Prostate gland (tissue), 2 donors: ENCODE results near the gene FGF12. TPM values are rescaled to one million over a fixed set of nuclear protein-coding genes. Genes with fewer than 3 reads are reported as not detected.
A peak's percentile ranks its signal among the peaks of the same experiment; 100 is the strongest.

Experiments used
- DNase-seq: peaks from one replicate; pipeline ENCODE4 v3.0.0-alpha.2; 2019; ENCODE audit warnings: low spot score
- H3K27ac ChIP-seq, 2 donors: fragments of 200-600 bp; sonication (generic); 2 replicates each; pipeline ENCODE4 v1.5.1; 2017 to 2019
- H3K27me3 ChIP-seq: fragments of 200-600 bp; sonication (generic); replicated peaks from 2 replicates; pipeline ENCODE4 v1.5.1; 2019; ENCODE audit not compliant: insufficient read depth
- H3K36me3 ChIP-seq, 2 donors: fragments of 200-600 bp; sonication (generic); 1 replicate in 1 of 2; 2 replicates in 1 of 2; pipeline versions ENCODE4 v1.5.1 to v1.8.1; 2017 to 2019
- H3K4me1 ChIP-seq: fragments of 200-600 bp; sonication (generic); replicated peaks from 2 replicates; pipeline ENCODE4 v1.5.1; 2019
- H3K4me3 ChIP-seq, 2 donors: fragments of 200-600 bp; sonication (generic); 2 replicates each; pipeline ENCODE4 v1.5.1; 2017 to 2019
- H3K9me3 ChIP-seq: fragments of 200-600 bp; sonication (generic); 2 replicates; pipeline ENCODE4 v1.5.1; 2017
- POLR2A ChIP-seq: fragments of 450-650 bp; IDR thresholded peaks from one replicate; pipeline ENCODE4 v1.6.1; 2016; ENCODE audit warnings: antibody characterized with exemption, mild to moderate bottlenecking
- POLR2AphosphoS5 ChIP-seq: sonication (generic); formaldehyde crosslinking; IDR thresholded peaks from one replicate; pipeline ENCODE4 v1.6.1; 2017; ENCODE audit warnings: antibody characterized with exemption
- WGBS: methylation state at CpG from one replicate; pipeline ENCODE4 v1.1.5; 2018; 5-methylcytosine and 5-hydroxymethylcytosine counted together
- intact Hi-C: fragments of 100-400 bp; cut with DNase I; formaldehyde crosslinking; loops from one replicate; pipeline ENCODE4 v1.14.2; 2022
- total RNA-seq, 2 donors: library from RNA; depleted of rRNA; stranded (reverse); fragments of >200 nt; gene quantifications; one replicate each; pipeline ENCODE4 v1.1.0, GENCODE V29; 2016
- TF ChIP-seq, protein P1 (sequence below), 4 experiments: fragments of 200-600 bp in 2 of 4; fragments of 450-650 bp in 2 of 4; sonication (generic) in 2 of 4; IDR thresholded peaks; 1 replicate in 3 of 4; 2 replicates in 1 of 4; pipeline ENCODE4 v1.5.1; 2016 to 2019; ENCODE audit warnings: antibody characterized with exemption in 4 of 4, mild to moderate bottlenecking in 2 of 4, moderate library complexity in 2 of 4

Gene FGF12
- total RNA-seq, 2 donors from 2014 or later, result 2.4 to 5.7 TPM

DNA sequence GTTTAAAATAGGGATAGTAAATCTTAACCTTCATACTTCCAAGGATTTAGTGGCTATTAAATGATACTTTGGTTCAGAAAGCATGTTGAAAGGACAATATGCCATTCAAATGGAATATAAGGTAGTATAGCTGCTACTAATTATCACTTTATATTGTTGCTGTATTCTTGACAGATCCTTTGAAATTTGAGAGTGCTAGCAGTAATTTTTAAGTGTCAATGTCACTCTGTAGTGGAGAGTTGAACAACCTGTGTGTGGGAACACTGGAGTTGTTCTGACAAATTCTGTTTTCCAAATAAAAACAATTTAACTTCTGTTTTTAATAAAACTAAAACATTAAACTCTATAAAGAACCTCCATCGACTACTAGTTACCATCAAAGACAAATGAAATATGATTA lies 565.7 kb downstream of the FGF12 start:
- 41% methylated on average over 1 of the region's 1 CpG for WGBS
- intact Hi-C loops, result no loop called here
- Histone ChIP-seq H3K27me3 (no peaks in the 10 kb centered on the region), H3K27ac (no peak overlapping the region), H3K9me3 (no peaks in the 10 kb centered on the region), H3K4me1 (no peaks in the 10 kb centered on the region), H3K36me3 (no peaks in the 10 kb centered on the region), H3K4me3 (no peak overlapping the region)
- DNase-seq, result no peak
- no peak for TF ChIP-seq POLR2AphosphoS5
- TF ChIP-seq, protein P1, sequence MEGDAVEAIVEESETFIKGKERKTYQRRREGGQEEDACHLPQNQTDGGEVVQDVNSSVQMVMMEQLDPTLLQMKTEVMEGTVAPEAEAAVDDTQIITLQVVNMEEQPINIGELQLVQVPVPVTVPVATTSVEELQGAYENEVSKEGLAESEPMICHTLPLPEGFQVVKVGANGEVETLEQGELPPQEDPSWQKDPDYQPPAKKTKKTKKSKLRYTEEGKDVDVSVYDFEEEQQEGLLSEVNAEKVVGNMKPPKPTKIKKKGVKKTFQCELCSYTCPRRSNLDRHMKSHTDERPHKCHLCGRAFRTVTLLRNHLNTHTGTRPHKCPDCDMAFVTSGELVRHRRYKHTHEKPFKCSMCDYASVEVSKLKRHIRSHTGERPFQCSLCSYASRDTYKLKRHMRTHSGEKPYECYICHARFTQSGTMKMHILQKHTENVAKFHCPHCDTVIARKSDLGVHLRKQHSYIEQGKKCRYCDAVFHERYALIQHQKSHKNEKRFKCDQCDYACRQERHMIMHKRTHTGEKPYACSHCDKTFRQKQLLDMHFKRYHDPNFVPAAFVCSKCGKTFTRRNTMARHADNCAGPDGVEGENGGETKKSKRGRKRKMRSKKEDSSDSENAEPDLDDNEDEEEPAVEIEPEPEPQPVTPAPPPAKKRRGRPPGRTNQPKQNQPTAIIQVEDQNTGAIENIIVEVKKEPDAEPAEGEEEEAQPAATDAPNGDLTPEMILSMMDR (IDR thresholded peaks at IDR 0.05), result no peak
- no peak for TF ChIP-seq POLR2A

DNA sequence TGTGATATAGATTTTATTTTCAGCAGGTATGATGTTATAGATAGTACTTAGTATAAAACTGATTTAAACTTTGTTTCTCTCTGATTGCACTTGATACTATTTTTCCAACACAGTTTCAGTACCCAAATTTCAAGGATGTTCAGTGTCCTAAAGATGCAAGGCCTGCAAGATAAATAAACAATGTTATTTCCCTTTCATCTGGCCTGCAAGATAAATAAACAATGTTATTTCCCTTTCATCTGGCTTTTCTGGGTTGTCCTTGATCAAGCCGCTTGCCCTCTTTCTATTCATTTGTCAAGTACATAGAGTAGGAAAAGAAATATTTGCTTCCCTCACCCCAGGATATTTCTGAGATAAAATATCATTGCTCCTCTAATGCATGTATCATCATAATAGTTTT lies 571.0 kb downstream of the FGF12 start:
- H3K9me3 ChIP-seq, result no peaks in the 10 kb centered on the region
- no peaks in the 10 kb centered on the region for H3K4me1 ChIP-seq
- intact Hi-C loops, result no loop called here
- H3K4me3 ChIP-seq, result no peak overlapping the region
- WGBS, result 66% methylated on average over 1 of the region's 1 CpG
- no peaks in the 10 kb centered on the region for H3K36me3 ChIP-seq
- no peaks in the 10 kb centered on the region for H3K27me3 ChIP-seq
- TF ChIP-seq POLR2AphosphoS5 (no peak), POLR2A (no peak)
- TF ChIP-seq, protein P1 (IDR thresholded peaks at IDR 0.05), result no peak
- H3K27ac ChIP-seq, result no peak overlapping the region
- no peak for DNase-seq

DNA sequence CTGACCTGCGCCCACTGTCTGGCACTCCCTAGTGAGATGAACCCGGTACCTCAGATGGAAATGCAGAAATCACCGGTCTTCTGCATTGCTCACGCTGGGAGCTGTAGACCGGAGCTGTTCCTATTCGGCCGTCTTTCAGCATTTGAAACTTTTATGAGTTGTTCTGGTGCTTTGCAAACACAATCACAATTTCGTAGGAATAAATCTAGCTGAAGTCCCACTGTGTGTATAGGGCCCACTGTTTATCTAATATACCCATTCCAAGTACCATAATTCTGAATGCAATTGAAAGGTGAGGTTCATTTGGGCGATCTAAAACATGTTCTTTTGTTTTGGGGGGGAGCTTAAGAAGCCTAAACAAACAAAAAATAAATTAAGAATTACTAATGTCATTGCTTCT lies 572.1 kb downstream of the FGF12 start:
- Histone ChIP-seq H3K36me3 (no peaks in the 10 kb centered on the region), H3K27ac (no peak overlapping the region), H3K27me3 (no peaks in the 10 kb centered on the region), H3K9me3 (no peaks in the 10 kb centered on the region), H3K4me1 (no peaks in the 10 kb centered on the region), H3K4me3 (no peak overlapping the region)
- 14% methylated on average over 8 of the region's 9 CpGs for WGBS
- intact Hi-C loops, result no loop called here
- no peak for DNase-seq
- TF ChIP-seq POLR2A (no peak), POLR2AphosphoS5 (no peak)
- TF ChIP-seq, protein P1 (IDR thresholded peaks at IDR 0.05), result no peak

DNA sequence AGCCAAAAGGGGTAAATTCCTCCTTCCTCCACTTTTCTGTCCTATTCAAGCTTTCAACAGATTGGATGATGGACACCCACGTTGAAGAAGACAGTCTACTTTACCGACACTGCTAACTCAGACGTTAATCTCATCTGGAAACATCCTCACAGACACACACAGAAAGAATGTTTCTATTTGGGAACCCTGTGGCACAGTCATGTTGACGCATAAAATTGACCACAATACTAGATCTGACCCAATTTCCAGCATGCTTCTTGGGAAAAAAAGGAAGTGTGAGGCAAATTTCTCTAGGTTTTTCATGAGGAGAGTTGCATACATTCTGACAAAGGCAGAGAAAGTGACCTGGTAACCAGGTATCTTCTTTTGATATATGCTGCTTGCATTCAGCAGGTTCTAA lies 594.1 kb downstream of the FGF12 start:
- H3K36me3 ChIP-seq, result no peaks in the 10 kb centered on the region
- H3K27me3 ChIP-seq, result no peaks in the 10 kb centered on the region
- H3K4me1 ChIP-seq, result no peaks in the 10 kb centered on the region
- no peak overlapping the region for H3K27ac ChIP-seq
- DNase-seq, result no peak
- TF ChIP-seq POLR2AphosphoS5, result no peak
- no peak for TF ChIP-seq POLR2A
- TF ChIP-seq, protein P1 (IDR thresholded peaks at IDR 0.05), result no peak
- H3K4me3 ChIP-seq, result no peak overlapping the region
- WGBS, result 89% methylated on average over 4 of the region's 4 CpGs
- intact Hi-C loops, result no loop called here
- H3K9me3 ChIP-seq, result no peaks in the 10 kb centered on the region

DNA sequence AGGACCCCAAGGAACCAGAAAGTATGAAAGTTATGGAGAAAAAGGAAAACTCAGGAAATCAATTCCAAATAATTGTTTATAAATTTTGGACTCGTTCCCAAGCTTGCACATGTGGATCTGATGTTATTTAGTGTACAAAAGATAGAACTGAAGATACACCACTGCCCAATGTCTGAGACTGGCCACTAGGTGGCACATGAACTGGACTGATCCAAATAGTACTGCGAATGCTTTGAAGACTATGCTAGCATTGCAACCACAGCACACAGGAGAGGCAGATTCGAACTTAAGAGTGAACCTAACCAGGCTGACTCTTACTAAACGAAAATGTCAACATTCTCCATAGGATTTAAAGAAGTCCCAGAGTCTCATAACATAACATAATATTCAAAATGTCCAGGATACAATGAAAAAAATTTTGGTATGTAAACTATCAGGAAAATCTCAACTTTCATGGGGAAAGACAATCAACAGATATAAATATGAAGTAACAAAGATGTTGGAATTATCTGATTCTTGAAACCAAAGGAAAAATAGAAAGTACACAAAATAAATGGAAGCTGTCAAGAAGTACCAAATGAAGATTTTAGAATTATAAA lies 596.7 kb downstream of the FGF12 start:
- DNase-seq, result peak; percentile 34
- TF ChIP-seq POLR2A, result no peak
- TF ChIP-seq, protein P1 (IDR thresholded peaks at IDR 0.05), result peak in 3 of 4 experiments; percentile 48 to 59 (median 56)
- no peaks in the 10 kb centered on the region for H3K4me1 ChIP-seq
- intact Hi-C loops, result no loop called here
- H3K27ac ChIP-seq, result no peak overlapping the region
- H3K36me3 ChIP-seq, result no peaks in the 10 kb centered on the region
- no peaks in the 10 kb centered on the region for H3K27me3 ChIP-seq
- H3K9me3 ChIP-seq, result no peaks in the 10 kb centered on the region
- WGBS, result 48% methylated on average over 4 of the region's 4 CpGs
- no peak overlapping the region for H3K4me3 ChIP-seq
